Measurements from ENCODE around the gene GDAP2. TPM values are rescaled to one million over a fixed set of nuclear protein-coding genes. Genes with fewer than 3 reads are reported as not detected.

The GDAP2 gene
- total RNA-seq, 1 donor from 2014 or later = 21.5 TPM

GRCh38 chr1:117815926-117816325 is 113.5 kb downstream of the GDAP2 start:
- Mint-ChIP-seq H3K4me3 (ENCODE audit: unreplicated experiment) (no peak overlapping the region), H3K27me3 (ENCODE audit: unreplicated experiment) (peaks cover 6% of the 10 kb centered on the region), H3K27ac (ENCODE audit: unreplicated experiment) (no peak overlapping the region), H3K36me3 (ENCODE audit: low read depth, unreplicated experiment) (no peaks in the 10 kb centered on the region), H3K4me1 (ENCODE audit: unreplicated experiment) (no peaks in the 10 kb centered on the region), H3K9me3 (ENCODE audit: unreplicated experiment) (no peaks in the 10 kb centered on the region)
- DNase-seq (ENCODE audit: low spot score) = no peak
- TF ChIP-seq, protein P1, sequence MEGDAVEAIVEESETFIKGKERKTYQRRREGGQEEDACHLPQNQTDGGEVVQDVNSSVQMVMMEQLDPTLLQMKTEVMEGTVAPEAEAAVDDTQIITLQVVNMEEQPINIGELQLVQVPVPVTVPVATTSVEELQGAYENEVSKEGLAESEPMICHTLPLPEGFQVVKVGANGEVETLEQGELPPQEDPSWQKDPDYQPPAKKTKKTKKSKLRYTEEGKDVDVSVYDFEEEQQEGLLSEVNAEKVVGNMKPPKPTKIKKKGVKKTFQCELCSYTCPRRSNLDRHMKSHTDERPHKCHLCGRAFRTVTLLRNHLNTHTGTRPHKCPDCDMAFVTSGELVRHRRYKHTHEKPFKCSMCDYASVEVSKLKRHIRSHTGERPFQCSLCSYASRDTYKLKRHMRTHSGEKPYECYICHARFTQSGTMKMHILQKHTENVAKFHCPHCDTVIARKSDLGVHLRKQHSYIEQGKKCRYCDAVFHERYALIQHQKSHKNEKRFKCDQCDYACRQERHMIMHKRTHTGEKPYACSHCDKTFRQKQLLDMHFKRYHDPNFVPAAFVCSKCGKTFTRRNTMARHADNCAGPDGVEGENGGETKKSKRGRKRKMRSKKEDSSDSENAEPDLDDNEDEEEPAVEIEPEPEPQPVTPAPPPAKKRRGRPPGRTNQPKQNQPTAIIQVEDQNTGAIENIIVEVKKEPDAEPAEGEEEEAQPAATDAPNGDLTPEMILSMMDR (IDR thresholded peaks at IDR 0.05; ENCODE audit: unreplicated experiment) = no peak

- no peak for DNase-seq (ENCODE audit: low spot score)
- H3K27ac Mint-ChIP-seq (ENCODE audit: unreplicated experiment) = no peak overlapping the region
- no peaks in the 10 kb centered on the region for H3K36me3 Mint-ChIP-seq (ENCODE audit: low read depth, unreplicated experiment)
- no peaks in the 10 kb centered on the region for H3K9me3 Mint-ChIP-seq (ENCODE audit: unreplicated experiment)
- TF ChIP-seq, protein P1 (IDR thresholded peaks at IDR 0.05; ENCODE audit: unreplicated experiment) = no peak
- H3K4me3 Mint-ChIP-seq (ENCODE audit: unreplicated experiment) = no peak overlapping the region
- no peaks in the 10 kb centered on the region for H3K4me1 Mint-ChIP-seq (ENCODE audit: unreplicated experiment)
- H3K27me3 Mint-ChIP-seq (ENCODE audit: unreplicated experiment) = peaks cover 6% of the 10 kb centered on the region
These were observed 114.3 kb downstream of the GDAP2 start for GRCh38 chr1:117814856-117815797.

Other genes starting within 250 kb of the GDAP2 start
- 26.8 TPM for gene WDR3, start 118 bp upstream of the GDAP2 start, total RNA-seq (ENCODE audit: unreplicated experiment)

Measured in endothelial cell (in vitro differentiated cells).